BE2C (cell line): Measurements from ENCODE around the gene INSIG1.

ENCODE experiments used
- DNase-seq: peaks from one replicate; pipeline ENCODE4 v3.0.0-alpha.2; 2020
- H3K27me3 ChIP-seq: fragments of 250-450 bp; sonication (Bioruptor Pico); 2 replicates; pipeline ENCODE4 v1.5.1; 2020; ENCODE audit warnings: mild to moderate bottlenecking
- H3K36me3 ChIP-seq: fragments of 250-450 bp; sonication (Bioruptor Pico); 2 replicates; pipeline ENCODE4 v1.5.1; 2020; ENCODE audit warnings: mild to moderate bottlenecking
- H3K4me1 ChIP-seq: fragments of 250-450 bp; sonication (Bioruptor Pico); 2 replicates; pipeline ENCODE4 v1.5.1; 2020
- H3K4me3 ChIP-seq: 2 replicates; pipeline ENCODE4 v1.5.1; 2011; ENCODE audit warnings: low read depth, low read length
- H3K9me3 ChIP-seq: fragments of 250-450 bp; sonication (Bioruptor Pico); 2 replicates; pipeline ENCODE4 v1.5.1; 2020
- TF ChIP-seq, protein P1 (sequence below): IDR thresholded peaks from 2 replicates; pipeline ENCODE4 v1.5.1; 2012; ENCODE audit warnings: mild to moderate bottlenecking, low read depth, low read length

INSIG1 gene

DNA sequence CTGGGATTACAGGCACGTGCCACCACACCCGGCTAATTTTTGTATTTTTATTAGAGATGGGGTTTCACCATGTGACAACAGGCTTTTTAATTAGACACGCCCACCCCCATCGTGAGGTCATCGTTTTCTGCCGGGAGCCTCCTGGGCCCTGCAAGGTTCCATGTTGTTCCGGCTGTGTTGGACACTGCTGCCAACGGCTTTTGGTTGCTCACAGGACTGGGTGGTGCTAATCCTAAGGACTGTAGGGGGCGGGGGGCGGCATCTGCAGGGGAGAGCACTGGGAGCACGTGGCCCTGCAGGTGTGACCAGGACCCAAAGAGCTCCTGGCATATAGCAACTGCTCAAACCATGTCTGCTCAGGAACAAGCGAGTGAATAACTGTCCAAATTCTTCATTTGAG is 29.5 kb upstream of the INSIG1 start:
- H3K9me3 ChIP-seq: no peaks in the 10 kb centered on the region
- no peaks in the 10 kb centered on the region for H3K4me1 ChIP-seq
- no peaks in the 10 kb centered on the region for H3K27me3 ChIP-seq
- TF ChIP-seq, protein P1, sequence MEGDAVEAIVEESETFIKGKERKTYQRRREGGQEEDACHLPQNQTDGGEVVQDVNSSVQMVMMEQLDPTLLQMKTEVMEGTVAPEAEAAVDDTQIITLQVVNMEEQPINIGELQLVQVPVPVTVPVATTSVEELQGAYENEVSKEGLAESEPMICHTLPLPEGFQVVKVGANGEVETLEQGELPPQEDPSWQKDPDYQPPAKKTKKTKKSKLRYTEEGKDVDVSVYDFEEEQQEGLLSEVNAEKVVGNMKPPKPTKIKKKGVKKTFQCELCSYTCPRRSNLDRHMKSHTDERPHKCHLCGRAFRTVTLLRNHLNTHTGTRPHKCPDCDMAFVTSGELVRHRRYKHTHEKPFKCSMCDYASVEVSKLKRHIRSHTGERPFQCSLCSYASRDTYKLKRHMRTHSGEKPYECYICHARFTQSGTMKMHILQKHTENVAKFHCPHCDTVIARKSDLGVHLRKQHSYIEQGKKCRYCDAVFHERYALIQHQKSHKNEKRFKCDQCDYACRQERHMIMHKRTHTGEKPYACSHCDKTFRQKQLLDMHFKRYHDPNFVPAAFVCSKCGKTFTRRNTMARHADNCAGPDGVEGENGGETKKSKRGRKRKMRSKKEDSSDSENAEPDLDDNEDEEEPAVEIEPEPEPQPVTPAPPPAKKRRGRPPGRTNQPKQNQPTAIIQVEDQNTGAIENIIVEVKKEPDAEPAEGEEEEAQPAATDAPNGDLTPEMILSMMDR: no peak
- DNase-seq: no peak
- H3K4me3 ChIP-seq: no peak overlapping the region
- H3K36me3 ChIP-seq: no peaks in the 10 kb centered on the region

DNA sequence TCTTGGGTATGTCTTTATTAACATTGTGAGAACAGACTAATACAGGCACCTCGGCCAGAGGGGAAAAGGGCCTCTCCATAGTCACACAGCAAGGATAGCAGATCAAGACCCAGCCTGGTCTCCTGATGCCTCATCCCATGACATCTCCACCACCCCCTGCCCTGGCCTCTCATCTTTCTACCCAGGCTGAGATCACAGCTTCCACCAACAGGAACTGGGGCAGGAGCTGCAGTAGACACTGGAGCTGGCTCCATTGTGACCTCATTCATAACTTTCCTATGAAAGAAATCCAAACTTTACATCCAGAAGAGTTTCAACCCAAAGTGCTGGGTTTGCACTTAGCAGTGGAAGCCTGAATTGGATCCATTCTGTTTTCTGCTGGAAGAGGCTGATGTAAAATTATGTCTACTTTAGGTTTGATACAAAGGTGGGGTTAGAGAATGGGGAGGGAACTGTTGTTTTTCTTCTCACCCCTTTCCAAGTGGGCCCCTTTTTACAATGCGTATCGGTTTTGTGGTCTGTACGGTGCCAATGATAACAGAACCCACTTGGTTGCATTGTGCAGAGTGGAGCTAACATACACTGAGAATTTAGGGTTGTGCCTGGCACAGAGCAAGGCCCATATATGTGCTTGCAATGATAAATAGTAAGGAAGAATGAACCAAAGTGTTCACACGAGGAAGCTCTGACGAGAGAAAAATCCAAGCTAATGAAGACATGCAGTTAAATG is 28.6 kb upstream of the INSIG1 start:
- H3K9me3 ChIP-seq: no peaks in the 10 kb centered on the region
- no peaks in the 10 kb centered on the region for H3K27me3 ChIP-seq
- TF ChIP-seq, protein P1: no peak
- H3K4me1 ChIP-seq: no peaks in the 10 kb centered on the region
- no peaks in the 10 kb centered on the region for H3K36me3 ChIP-seq
- no peak overlapping the region for H3K4me3 ChIP-seq
- no peak for DNase-seq

DNA sequence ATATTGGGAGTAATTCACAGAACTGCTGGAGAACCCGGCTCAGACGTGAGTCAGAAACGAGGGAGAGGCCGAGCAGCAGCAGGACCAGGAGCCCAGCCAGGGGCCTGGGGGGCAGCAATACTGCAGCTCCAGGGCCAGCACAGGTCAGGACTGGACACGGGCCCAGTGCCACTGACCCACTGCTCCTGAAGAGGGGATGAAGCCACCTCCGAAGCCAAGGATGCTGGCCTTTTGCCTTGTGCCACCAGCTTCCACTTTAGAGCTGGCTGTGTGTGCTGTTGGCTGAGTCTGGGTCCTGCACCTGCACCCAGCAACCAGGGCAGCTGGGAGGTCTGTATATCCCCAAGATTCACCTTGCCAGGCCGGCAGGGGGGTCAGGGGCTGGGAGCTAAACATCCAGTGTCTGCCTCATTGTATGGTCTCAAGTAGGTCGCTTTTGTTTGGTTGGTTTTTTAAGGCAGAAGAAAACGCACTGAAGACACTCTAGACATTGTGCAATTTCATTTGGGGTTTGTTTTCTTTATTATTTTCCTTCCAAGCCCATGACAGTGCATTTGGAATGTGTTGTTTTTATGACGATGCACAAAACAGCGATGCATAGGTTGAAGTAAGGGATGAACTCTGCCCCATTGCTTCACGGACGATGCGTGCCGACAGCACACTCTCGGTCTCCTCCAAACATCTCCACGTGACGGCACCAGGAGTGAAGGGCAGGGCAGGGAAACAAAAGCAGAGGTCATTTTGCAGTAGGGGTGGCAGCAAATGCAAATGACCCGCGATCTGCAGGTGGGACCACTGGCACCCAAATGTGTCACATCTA is 27.7 kb upstream of the INSIG1 start:
- H3K27me3 ChIP-seq: no peaks in the 10 kb centered on the region
- no peaks in the 10 kb centered on the region for H3K9me3 ChIP-seq
- no peak for DNase-seq
- no peaks in the 10 kb centered on the region for H3K36me3 ChIP-seq
- H3K4me3 ChIP-seq: no peak overlapping the region
- no peaks in the 10 kb centered on the region for H3K4me1 ChIP-seq
- TF ChIP-seq, protein P1: no peak

DNA sequence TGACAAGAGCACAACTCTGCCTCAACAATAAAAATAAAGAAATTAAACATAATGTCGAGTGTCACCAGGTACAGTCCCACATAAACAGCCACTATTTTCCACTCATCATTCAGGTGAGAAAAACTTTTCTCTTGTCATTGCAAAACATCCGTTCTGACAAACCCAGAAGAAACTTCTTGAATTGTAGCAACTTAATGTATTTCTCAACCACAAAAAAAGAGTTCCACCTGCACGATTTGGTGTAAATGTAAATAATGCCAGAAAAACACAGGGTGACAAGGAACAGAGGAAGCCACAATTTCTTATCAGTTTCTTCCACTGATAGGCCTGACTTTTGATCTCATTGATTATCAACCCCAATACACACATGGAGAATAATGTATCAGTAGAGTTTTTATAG is 26.8 kb upstream of the INSIG1 start:
- TF ChIP-seq, protein P1: no peak
- Histone ChIP-seq H3K4me1 (no peaks in the 10 kb centered on the region), H3K36me3 (no peaks in the 10 kb centered on the region), H3K27me3 (no peaks in the 10 kb centered on the region), H3K4me3 (no peak overlapping the region), H3K9me3 (no peaks in the 10 kb centered on the region)
- no peak for DNase-seq

DNA sequence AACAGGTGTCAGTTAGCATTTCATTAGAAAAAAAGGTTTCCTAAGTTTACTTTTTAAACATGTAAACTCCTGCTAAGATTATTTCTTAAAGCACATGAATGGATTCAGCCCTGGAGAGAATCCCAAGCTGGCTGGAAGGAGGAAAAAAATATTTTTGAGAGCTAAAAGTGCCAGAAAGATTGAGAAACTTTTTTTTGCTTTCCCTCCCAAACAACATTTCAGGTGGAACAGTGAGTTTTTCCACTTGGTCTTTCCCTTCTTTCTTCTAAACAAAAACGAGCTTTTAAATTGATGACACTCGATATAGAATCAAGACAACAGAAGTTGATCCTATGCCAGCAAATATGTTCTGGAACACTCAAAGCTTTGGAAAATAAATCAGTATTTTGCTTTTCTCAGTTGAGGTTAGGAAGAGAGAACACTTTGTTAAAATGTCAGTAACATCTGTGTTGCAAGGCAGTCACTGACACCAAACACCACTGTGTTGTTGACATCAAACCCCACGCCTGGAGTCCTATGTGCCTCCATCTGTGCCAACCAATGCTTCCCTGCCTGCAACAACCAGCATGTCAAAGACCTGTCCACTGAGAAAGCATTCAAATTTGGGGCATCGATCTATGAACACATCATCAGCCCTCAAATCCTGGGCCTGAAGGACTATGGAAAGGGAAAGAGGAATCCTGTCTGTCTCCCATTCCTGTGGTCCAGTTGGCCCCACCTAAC is 22.9 kb upstream of the INSIG1 start:
- H3K27me3 ChIP-seq: no peaks in the 10 kb centered on the region
- no peaks in the 10 kb centered on the region for H3K9me3 ChIP-seq

More for the DNA sequence above, 22.9 kb upstream of the INSIG1 start:
- H3K4me3 ChIP-seq: no peak overlapping the region
- no peak for DNase-seq
- TF ChIP-seq, protein P1: no peak
- no peaks in the 10 kb centered on the region for H3K4me1 ChIP-seq
- no peaks in the 10 kb centered on the region for H3K36me3 ChIP-seq
